ENCODE measurements around the gene PKD2L1. TPM values are rescaled to one million over a fixed set of nuclear protein-coding genes. Genes with fewer than 3 reads are reported as not detected.
A peak's percentile ranks its signal among the peaks of the same experiment; 100 is the strongest.

The PKD2L1 gene
- total and polyA plus RNA-seq, 9 of the 15 experiments (the other 6 are each of a cell fraction or from before 2014, with no cell fraction given) = not detected

GRCh38 chr10:100373298-100374199, 43.5 kb upstream of the PKD2L1 start (continued):
- TF ChIP-seq, protein P1, sequence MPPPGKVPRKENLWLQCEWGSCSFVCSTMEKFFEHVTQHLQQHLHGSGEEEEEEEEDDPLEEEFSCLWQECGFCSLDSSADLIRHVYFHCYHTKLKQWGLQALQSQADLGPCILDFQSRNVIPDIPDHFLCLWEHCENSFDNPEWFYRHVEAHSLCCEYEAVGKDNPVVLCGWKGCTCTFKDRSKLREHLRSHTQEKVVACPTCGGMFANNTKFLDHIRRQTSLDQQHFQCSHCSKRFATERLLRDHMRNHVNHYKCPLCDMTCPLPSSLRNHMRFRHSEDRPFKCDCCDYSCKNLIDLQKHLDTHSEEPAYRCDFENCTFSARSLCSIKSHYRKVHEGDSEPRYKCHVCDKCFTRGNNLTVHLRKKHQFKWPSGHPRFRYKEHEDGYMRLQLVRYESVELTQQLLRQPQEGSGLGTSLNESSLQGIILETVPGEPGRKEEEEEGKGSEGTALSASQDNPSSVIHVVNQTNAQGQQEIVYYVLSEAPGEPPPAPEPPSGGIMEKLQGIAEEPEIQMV (tag; conservative IDR thresholded peaks at IDR 0.05; ENCODE audit: low read depth) = no peak
- TF ChIP-seq GTF2E2 (tag; IDR thresholded peaks at IDR 0.05) (peak; percentile 98), KLF1 (tag; IDR thresholded peaks at IDR 0.05) (no peak), NCOR1 (IDR thresholded peaks at IDR 0.05) (peak; percentile 81), MTA3 (IDR thresholded peaks at IDR 0.05; ENCODE audit: borderline replicate concordance) (peak; percentile 84), POLR2AphosphoS2 (IDR thresholded peaks at IDR 0.05; ENCODE audit: low read length) (no peak), NFE2L1 (tag; IDR thresholded peaks at IDR 0.05; ENCODE audit: borderline replicate concordance, low read depth) (no peak), SMAD2 (IDR thresholded peaks at IDR 0.05; ENCODE audit: low read depth, low read length) (no peak), FOXA1 (IDR thresholded peaks at IDR 0.05; ENCODE audit: borderline replicate concordance) (no peak), BCL6 (CRISPR knock-in tag; IDR thresholded peaks at IDR 0.05) (no peak), BMI1 (IDR thresholded peaks at IDR 0.05; ENCODE audit: low read length) (no peak), PHB (CRISPR knock-in tag; IDR thresholded peaks at IDR 0.05) (no peak), SMARCC2 (IDR thresholded peaks at IDR 0.05; ENCODE audit: low read depth) (no peak), ZNF766 (CRISPR knock-in tag; conservative IDR thresholded peaks at IDR 0.05) (no peak), ARNT (IDR thresholded peaks at IDR 0.05) (no peak), ZNF589 (CRISPR knock-in tag; IDR thresholded peaks at IDR 0.05; ENCODE audit: low read depth) (no peak; the same call in 1 of the 2 replicates), ZNF785 (CRISPR knock-in tag; IDR thresholded peaks at IDR 0.05) (no peak), CBFA2T2 (conservative IDR thresholded peaks at IDR 0.05) (peak; percentile 64), ZFPM2 (CRISPR knock-in tag; IDR thresholded peaks at IDR 0.05) (no peak), SETDB1 (IDR thresholded peaks at IDR 0.05; ENCODE audit: low read length) (no peak), GATA2 (CRISPR knock-in tag; IDR thresholded peaks at IDR 0.05) (peak; percentile 59; the same call in 1 of the 2 replicates)
- TF ChIP-seq, protein P2, sequence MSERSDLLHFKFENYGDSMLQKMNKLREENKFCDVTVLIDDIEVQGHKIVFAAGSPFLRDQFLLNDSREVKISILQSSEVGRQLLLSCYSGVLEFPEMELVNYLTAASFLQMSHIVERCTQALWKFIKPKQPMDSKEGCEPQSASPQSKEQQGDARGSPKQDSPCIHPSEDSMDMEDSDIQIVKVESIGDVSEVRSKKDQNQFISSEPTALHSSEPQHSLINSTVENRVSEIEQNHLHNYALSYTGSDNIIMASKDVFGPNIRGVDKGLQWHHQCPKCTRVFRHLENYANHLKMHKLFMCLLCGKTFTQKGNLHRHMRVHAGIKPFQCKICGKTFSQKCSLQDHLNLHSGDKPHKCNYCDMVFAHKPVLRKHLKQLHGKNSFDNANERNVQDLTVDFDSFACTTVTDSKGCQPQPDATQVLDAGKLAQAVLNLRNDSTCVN (CRISPR knock-in tag; IDR thresholded peaks at IDR 0.05) = no peak
- TF ChIP-seq, protein P3, sequence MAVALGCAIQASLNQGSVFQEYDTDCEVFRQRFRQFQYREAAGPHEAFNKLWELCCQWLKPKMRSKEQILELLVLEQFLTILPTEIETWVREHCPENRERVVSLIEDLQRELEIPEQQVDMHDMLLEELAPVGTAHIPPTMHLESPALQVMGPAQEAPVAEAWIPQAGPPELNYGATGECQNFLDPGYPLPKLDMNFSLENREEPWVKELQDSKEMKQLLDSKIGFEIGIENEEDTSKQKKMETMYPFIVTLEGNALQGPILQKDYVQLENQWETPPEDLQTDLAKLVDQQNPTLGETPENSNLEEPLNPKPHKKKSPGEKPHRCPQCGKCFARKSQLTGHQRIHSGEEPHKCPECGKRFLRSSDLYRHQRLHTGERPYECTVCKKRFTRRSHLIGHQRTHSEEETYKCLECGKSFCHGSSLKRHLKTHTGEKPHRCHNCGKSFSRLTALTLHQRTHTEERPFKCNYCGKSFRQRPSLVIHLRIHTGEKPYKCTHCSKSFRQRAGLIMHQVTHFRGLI (CRISPR knock-in tag; IDR thresholded peaks at IDR 0.05) = no peak
- TF ChIP-seq, protein P4, sequence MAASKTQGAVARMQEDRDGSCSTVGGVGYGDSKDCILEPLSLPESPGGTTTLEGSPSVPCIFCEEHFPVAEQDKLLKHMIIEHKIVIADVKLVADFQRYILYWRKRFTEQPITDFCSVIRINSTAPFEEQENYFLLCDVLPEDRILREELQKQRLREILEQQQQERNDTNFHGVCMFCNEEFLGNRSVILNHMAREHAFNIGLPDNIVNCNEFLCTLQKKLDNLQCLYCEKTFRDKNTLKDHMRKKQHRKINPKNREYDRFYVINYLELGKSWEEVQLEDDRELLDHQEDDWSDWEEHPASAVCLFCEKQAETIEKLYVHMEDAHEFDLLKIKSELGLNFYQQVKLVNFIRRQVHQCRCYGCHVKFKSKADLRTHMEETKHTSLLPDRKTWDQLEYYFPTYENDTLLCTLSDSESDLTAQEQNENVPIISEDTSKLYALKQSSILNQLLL (CRISPR knock-in tag; IDR thresholded peaks at IDR 0.05; ENCODE audit: borderline replicate concordance) = no peak
